GM19397 (cell line): Measurements from ENCODE around the gene PRPF6.

Experiments used
- ATAC-seq: cut with Tn5 transposase; IDR thresholded peaks from one replicate; pipeline ENCODE4 v1.9.1; 2021; ENCODE audit warnings: mild to moderate bottlenecking, moderate library complexity; ENCODE audit not compliant: unreplicated experiment

The PRPF6 gene

GRCh38 chr20:64045346-64046011, 64.5 kb downstream of the PRPF6 start:
- ATAC-seq = no peak

GRCh38 chr20:64047046-64047389, 66.1 kb downstream of the PRPF6 start:
- ATAC-seq = no peak

- no peak for ATAC-seq
Measured at GRCh38 chr20:64047968-64048401, 67.1 kb downstream of the PRPF6 start.

- ATAC-seq = no peak
Measured at GRCh38 chr20:64048402-64049044, 67.6 kb downstream of the PRPF6 start.

DNA sequence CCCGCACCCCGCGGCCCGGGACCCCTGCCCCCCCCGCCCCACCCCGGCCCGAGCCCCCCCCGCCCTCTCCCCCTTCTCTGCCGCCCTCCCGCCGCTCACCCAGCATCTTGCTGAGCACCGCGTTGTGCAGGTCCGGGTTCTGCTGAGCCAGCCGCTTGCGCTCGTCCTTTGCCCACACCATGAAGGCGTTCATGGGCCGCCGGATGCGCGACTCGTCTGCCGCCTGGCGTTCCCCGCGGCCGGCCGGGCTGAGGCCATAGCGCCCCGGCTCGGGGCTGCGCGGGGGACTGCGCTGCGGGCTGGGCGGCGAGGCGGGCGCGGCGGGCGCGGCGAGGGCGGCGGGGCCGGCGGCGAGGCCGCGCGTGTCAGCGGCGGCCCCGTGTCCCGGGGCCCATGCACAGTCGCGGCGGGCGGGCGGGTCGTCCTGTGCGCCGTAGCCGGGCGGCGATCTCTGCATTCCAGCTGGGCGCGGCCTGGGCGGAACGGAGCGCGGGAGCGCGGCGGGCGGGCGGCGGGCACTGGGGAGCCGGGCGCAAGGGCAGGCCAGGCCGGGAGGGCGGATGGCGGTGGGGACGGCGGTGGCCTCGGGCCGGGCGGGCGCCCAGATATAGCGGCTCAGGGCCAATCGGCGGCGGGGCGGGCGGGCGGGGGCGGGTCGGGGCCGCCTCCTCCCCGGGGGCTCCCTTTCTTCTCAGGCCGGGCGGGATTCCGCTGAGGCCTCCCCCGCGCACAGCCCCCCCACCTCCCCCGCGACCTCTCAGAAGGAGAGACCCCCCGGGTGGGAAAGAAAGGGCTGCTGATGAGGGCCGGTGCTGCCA, 68.3 kb downstream of the PRPF6 start, which contains the start of gene SOX18:
Gene SOX18 (minus strand): TSS at position 580 of the 818 bp plus-strand sequence. CDS start 123 bp downstream, at position 457.
- ATAC-seq = no peak

GRCh38 chr20:64049878-64050260, 68.9 kb downstream of the PRPF6 start:
- ATAC-seq = no peak

- no peak for ATAC-seq
Measured at GRCh38 chr20:64050261-64051032, 69.5 kb downstream of the PRPF6 start.

DNA sequence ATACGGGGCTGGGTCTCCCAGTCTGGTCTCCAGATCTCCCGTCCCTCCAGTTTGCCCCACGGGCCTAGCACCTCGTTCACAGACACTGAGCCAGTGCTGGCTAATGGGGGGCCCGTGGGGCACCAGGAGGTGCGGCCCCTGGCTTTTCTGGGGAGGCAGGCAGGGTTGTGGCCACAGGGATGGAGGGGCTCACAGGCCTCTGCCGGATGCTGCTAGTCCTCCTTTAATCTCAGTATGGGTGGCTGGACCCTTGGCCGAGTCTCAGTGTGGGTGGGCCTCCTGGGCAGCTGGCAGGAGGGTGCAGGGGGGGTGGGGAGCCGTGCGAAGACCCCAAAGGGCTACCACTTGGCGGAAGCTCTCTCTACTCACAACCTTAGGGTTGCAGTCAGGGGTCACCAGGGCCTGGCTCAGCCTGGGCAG, 70.1 kb downstream of the PRPF6 start:
- ATAC-seq = no peak

DNA sequence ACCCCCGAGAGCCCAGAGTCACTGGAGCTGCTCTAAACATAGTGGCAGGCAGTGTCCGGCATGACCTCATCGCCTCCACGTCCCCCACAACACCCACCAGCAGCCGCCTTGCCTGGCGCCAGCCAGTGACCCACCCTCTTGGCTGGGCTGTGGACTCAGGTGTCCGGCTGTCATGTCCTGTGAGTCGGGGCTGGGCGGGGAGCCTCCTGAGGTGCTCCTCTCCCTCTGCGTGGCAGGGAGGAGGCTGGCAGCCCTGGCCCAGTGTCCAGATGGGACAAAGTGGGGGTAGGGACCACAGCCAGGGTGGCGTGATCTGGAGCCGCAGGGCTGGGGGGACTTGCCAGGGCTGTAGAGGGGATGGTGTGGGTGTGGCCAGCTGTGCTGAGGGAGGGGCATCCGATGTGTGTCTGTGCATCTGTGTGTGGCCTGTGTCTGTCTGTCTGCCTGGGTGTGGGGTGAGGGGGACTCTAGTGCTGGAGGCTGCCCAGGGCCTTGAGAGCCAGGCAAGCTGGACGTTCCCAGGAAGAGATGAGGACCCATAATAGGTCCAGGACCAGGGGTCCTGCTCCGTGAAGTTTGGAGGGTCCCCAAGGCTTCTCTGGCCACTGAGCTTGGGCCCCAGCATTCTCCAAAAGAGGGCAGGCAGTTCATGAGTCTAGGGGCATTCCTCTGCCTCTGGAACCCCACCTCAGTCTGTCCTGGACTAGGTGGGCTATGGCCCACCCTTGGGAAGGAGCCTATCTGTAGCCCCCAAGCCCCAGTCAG, 70.8 kb downstream of the PRPF6 start:
- ATAC-seq = no peak

GRCh38 chr20:64052326-64052722, 71.4 kb downstream of the PRPF6 start:
- ATAC-seq = no peak

DNA sequence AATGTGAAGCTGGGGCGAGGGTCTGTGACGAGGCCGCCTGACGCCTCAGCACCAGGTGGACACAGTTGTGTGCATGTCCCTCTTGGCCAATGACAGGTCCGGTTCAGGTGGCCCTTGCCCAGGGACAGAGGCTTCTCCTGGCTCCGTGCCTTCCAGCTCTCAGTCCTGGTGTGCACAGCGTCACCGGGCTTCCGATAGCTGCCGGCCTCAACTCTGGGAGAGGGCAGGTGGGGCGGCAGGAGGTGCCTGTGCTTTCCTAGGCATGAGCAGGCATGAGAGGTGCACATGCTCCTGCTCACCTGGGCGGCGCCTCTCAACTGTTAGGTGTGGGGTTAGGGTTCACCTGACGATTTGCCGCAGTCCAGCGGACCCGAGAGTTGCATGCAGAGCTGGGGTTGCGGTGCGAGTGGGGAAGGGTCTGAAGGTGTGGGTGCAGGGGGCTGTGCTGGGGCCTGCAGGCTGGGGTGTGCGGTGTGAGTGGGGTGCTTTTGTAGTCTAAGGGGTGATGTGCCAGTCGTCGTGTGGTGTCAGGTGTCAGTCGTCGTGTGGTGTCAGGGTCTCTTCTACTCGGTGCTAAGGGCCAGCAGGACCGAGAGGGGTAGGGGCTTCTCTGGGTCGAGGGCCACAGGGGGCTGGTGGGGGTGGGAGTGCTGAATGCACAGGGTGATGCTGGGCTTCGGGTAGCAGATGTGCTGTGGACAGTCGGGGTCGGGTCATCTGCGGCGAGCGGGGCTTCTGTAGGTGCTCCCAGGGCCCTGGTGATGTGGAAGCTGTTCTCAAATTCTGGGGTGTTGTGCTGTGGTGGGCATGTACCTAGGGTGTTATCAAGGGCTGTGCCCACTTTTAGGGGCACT, 72.3 kb downstream of the PRPF6 start:
- ATAC-seq = no peak

DNA sequence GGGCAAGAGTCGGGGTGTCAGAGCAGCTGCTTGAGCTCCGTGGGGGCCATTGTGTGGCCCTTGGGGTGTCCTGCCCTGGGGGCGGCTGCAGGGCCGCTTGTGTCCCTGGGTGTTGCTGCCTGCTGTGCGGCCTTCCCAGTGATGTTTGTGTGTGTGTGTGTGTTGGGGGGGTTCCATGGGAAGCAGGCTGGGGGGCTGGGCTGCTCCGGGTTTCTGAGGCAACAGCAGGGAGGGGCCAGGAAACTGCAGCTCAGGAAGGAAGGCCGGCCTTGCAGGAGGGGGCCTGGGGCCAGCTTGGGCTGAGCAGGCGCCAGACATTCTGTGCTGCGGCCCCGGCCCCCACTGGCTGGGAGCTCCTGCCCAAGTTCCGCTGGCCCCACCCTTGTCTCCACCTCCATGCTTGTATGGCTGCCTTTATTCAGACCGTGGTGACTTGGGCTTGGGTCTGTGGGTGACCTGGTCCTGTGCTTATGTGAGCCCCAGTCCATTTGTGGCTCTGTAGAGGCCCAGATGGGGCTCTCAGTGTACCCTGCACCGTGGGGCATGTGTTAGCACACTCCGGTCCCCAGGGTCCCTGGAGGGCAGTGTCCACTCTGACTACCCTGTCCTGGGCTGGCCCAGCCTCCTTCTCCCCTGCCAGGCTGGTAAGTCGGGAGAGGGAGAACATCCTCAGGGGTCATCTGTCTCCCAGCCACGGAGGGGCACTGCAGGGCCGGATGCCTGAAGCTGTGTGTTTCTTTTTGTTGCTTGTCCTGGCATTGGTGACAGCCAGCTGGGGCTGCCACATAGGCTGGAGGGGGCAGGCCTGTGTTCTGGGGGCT, 73.1 kb downstream of the PRPF6 start:
- no peak for ATAC-seq

DNA sequence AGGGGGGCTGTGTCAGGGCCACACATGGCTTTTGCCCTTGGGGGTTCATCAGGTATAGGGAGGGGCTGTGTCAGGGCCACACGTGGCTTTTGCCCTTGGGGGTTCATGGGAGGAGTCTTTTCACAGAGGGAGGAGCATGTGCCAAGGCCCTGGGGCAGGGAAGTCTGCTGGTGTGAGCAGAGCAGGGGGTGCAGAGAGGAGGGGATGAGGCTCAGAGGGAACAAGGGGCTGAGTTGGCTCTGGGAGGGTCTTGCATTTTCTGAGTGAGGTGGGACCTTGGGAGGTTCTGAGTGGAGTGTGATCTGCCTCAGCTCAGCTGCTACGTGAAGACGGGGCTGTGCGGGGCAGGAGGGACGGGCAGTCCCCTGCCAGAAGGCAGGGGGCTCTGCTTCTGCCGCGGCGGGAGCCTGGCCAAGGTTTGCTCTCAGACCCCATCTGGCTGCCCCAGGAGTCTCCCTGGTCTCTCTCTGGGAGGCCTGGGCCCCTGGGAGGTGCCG, 74.5 kb downstream of the PRPF6 start:
- no peak for ATAC-seq

- ATAC-seq = no peak
Measured at GRCh38 chr20:64055893-64056638, 75.1 kb downstream of the PRPF6 start.

DNA sequence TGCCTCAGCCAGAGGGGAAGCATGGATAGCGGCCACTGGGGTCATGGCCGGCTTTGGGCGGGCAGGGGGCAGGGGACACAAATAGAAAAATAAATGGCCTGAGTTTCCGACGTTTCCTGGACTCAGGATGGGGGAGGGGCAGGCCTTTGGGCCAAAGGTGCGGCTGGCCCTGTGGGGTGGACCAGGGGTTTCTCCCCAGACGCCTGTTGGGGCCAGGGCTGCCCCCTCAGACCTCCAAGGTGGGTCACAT, 75.6 kb downstream of the PRPF6 start:
- no peak for ATAC-seq

DNA sequence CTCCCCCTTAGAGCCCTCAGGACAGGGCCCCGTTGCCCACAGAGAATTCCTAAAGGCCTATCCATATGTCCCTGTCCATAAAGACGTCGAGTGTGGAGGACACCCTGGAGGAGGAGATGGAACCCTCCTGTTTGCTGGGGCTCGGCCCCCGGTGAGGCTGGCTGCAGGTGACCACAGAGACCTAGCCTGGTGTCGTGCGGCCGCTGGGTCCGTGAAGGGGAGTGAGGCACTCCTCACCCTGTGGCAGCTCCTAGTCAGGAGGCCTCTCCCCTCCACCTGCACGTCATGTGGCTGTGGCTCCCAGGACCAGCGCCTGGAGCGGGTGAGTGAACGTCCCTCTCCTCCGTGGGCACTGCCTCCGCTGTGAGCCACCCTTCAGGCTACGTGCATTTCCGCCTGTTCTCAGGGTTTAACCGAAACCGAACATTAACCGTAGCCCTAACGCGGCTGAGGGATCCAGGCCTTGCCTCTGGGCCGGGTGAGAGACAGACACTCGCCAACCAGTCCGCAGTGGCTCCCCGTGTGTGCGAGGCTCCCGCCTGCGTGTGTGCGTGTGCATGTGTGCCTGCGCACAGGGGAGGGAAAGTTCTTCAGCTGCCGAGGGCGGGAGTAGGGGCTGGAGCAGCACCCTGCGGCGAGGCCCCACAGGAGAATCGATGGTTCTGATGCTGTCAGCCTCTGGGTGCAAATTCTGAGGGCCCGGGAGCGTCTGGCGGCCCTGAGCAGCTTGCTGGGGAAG, 76.1 kb downstream of the PRPF6 start:
- ATAC-seq = no peak
